Karpas-422 (cell line): ENCODE results near the gene SLC22A5. TPM values are rescaled to one million over a fixed set of nuclear protein-coding genes. Genes with fewer than 3 reads are reported as not detected.

Source experiments
- DNase-seq: peaks from one replicate; pipeline ENCODE4 v3.0.0-alpha.2; 2015
- H2AFZ ChIP-seq: fragments of 200-600 bp; sonication (generic); 2 replicates; pipeline ENCODE4 v1.6.1; 2014; ENCODE audit warnings: antibody characterized with exemption, low read length, mixed read lengths
- H3K27ac ChIP-seq: fragments of 200-600 bp; sonication (generic); 2 replicates; pipeline ENCODE4 v1.5.1; 2014; ENCODE audit warnings: mild to moderate bottlenecking, low read length, moderate library complexity
- H3K27me3 ChIP-seq: fragments of 200-600 bp; sonication (generic); 2 replicates; pipeline ENCODE4 v1.6.1; 2014; ENCODE audit warnings: low read length, mixed read lengths
- H3K36me3 ChIP-seq: fragments of 200-600 bp; sonication (generic); 2 replicates; pipeline ENCODE4 v1.6.1; 2014; ENCODE audit warnings: low read length, mixed read lengths; ENCODE audit not compliant: insufficient read depth
- H3K4me1 ChIP-seq: fragments of 200-600 bp; sonication (generic); 2 replicates; pipeline ENCODE4 v1.6.1; 2014; ENCODE audit warnings: mild to moderate bottlenecking, low read length, mixed read lengths
- H3K4me2 ChIP-seq: fragments of 200-600 bp; sonication (generic); 2 replicates; pipeline ENCODE4 v1.6.1; 2014; ENCODE audit warnings: low read length, low read depth, mild to moderate bottlenecking; ENCODE audit not compliant: poor library complexity, severe bottlenecking
- H3K4me3 ChIP-seq: fragments of 200-600 bp; sonication (generic); 2 replicates; pipeline ENCODE4 v1.5.1; 2014; ENCODE audit warnings: mild to moderate bottlenecking, antibody characterized with exemption, low read length, mixed read lengths
- H3K79me2 ChIP-seq: fragments of 200-600 bp; sonication (generic); 2 replicates; pipeline ENCODE4 v1.6.1; 2014; ENCODE audit warnings: mild to moderate bottlenecking, low read length, mixed read lengths
- H3K9ac ChIP-seq: fragments of 200-600 bp; sonication (generic); 2 replicates; pipeline ENCODE4 v1.6.0; 2014; ENCODE audit warnings: low read length
- H3K9me2 ChIP-seq: fragments of 200-600 bp; sonication (generic), shearing (Covaris generic); replicated peaks from 2 replicates; pipeline ENCODE4 v1.6.0; 2014; ENCODE audit warnings: mild to moderate bottlenecking, low read length, moderate library complexity; ENCODE audit not compliant: insufficient read depth
- H3K9me3 ChIP-seq: fragments of 300-700, 200-600 bp; sonication (generic); 2 replicates; pipeline ENCODE4 v1.6.1; 2014; ENCODE audit warnings: low read length, mixed read lengths
- H4K20me1 ChIP-seq: fragments of 200-600 bp; sonication (generic); 2 replicates; pipeline ENCODE4 v1.6.1; 2014; ENCODE audit warnings: mild to moderate bottlenecking, antibody characterized with exemption, low read length, low read depth; ENCODE audit not compliant: insufficient read depth
- total RNA-seq: library from RNA; depleted of rRNA; stranded (reverse); fragments of >200 nt; shearing (Covaris generic); gene quantifications from 2 replicates; pipeline ENCODE4 v1.2.3, GENCODE V29; 2014; ENCODE audit warnings: low replicate concordance

SLC22A5 gene
- total RNA-seq, 1 experiment from 2014 or later = 5.2 TPM

- Histone ChIP-seq H3K4me1 (peaks cover 16% of the 10 kb centered on the region), H3K27ac (no peak overlapping the region), H3K9me3 (no peaks in the 10 kb centered on the region), H4K20me1 (no peaks in the 10 kb centered on the region), H3K4me2 (no peak overlapping the region), H3K9me2 (no peaks in the 10 kb centered on the region), H3K9ac (no peak overlapping the region), H3K79me2 (no peaks in the 10 kb centered on the region), H3K4me3 (no peak overlapping the region), H2AFZ (no peak overlapping the region), H3K27me3 (no peaks in the 10 kb centered on the region), H3K36me3 (no peaks in the 10 kb centered on the region)
- DNase-seq = no peak
Observed at GRCh38 chr5:132370971-132371602, 1.6 kb downstream of the SLC22A5 start.

GRCh38 chr5:132371603-132371994, 2.1 kb downstream of the SLC22A5 start:
- H3K4me1 ChIP-seq = peaks cover 16% of the 10 kb centered on the region
- no peaks in the 10 kb centered on the region for H3K9me2 ChIP-seq
- no peak overlapping the region for H3K27ac ChIP-seq
- H3K9ac ChIP-seq = no peak overlapping the region
- no peaks in the 10 kb centered on the region for H3K27me3 ChIP-seq
- DNase-seq = no peak
- H2AFZ ChIP-seq = no peak overlapping the region
- no peaks in the 10 kb centered on the region for H3K36me3 ChIP-seq
- H3K4me2 ChIP-seq = no peak overlapping the region
- H3K9me3 ChIP-seq = no peaks in the 10 kb centered on the region
- no peak overlapping the region for H3K4me3 ChIP-seq
- no peaks in the 10 kb centered on the region for H3K79me2 ChIP-seq
- H4K20me1 ChIP-seq = no peaks in the 10 kb centered on the region

- no peak for DNase-seq
- H3K4me2 ChIP-seq = no peak overlapping the region
- no peak overlapping the region for H2AFZ ChIP-seq
- no peaks in the 10 kb centered on the region for H3K79me2 ChIP-seq
- no peaks in the 10 kb centered on the region for H3K9me2 ChIP-seq
- no peaks in the 10 kb centered on the region for H3K36me3 ChIP-seq
- H3K27ac ChIP-seq = no peak overlapping the region
- no peak overlapping the region for H3K4me3 ChIP-seq
- H3K4me1 ChIP-seq = peaks cover 16% of the 10 kb centered on the region
- no peaks in the 10 kb centered on the region for H3K27me3 ChIP-seq
- H3K9me3 ChIP-seq = no peaks in the 10 kb centered on the region
- no peak overlapping the region for H3K9ac ChIP-seq
- H4K20me1 ChIP-seq = no peaks in the 10 kb centered on the region
Observed at GRCh38 chr5:132372127-132372526, 2.6 kb downstream of the SLC22A5 start.

- H3K4me2 ChIP-seq = no peak overlapping the region
- no peaks in the 10 kb centered on the region for H3K9me2 ChIP-seq
- no peaks in the 10 kb centered on the region for H3K36me3 ChIP-seq
- H3K4me3 ChIP-seq = no peak overlapping the region
- no peaks in the 10 kb centered on the region for H3K27me3 ChIP-seq
- no peaks in the 10 kb centered on the region for H3K9me3 ChIP-seq
- no peaks in the 10 kb centered on the region for H4K20me1 ChIP-seq
- no peaks in the 10 kb centered on the region for H3K79me2 ChIP-seq
- H2AFZ ChIP-seq = no peak overlapping the region
- DNase-seq = no peak
- H3K9ac ChIP-seq = no peak overlapping the region
- H3K4me1 ChIP-seq = peaks cover 16% of the 10 kb centered on the region
- H3K27ac ChIP-seq = no peak overlapping the region
Observed at GRCh38 chr5:132372542-132372941, 3.0 kb downstream of the SLC22A5 start.

- Histone ChIP-seq H3K9me3 (no peaks in the 10 kb centered on the region), H3K79me2 (no peaks in the 10 kb centered on the region)
Observed at GRCh38 chr5:132375957-132376356, 6.4 kb downstream of the SLC22A5 start.

GRCh38 chr5:132376694-132377641, 7.5 kb downstream of the SLC22A5 start:
- no peaks in the 10 kb centered on the region for H3K36me3 ChIP-seq
- no peak overlapping the region for H3K4me3 ChIP-seq
- H3K4me2 ChIP-seq = no peak overlapping the region
- no peak overlapping the region for H2AFZ ChIP-seq
- no peaks in the 10 kb centered on the region for H3K9me2 ChIP-seq
- no peaks in the 10 kb centered on the region for H3K27me3 ChIP-seq
- H3K9me3 ChIP-seq = no peaks in the 10 kb centered on the region
- no peaks in the 10 kb centered on the region for H4K20me1 ChIP-seq
- H3K9ac ChIP-seq = no peak overlapping the region
- H3K27ac ChIP-seq = no peak overlapping the region
- no peaks in the 10 kb centered on the region for H3K4me1 ChIP-seq
- DNase-seq = no peak
- no peaks in the 10 kb centered on the region for H3K79me2 ChIP-seq

More at GRCh38 chr5:132375957-132376356, 6.4 kb downstream of the SLC22A5 start:
- Histone ChIP-seq H3K27ac (no peak overlapping the region), H3K4me3 (no peak overlapping the region), H3K9ac (no peak overlapping the region), H3K27me3 (no peaks in the 10 kb centered on the region), H4K20me1 (no peaks in the 10 kb centered on the region), H3K36me3 (no peaks in the 10 kb centered on the region), H3K4me2 (no peak overlapping the region), H2AFZ (no peak overlapping the region), H3K4me1 (no peaks in the 10 kb centered on the region), H3K9me2 (no peaks in the 10 kb centered on the region)
- no peak for DNase-seq

GRCh38 chr5:132377738-132378137, 8.2 kb downstream of the SLC22A5 start:
- no peak overlapping the region for H3K9ac ChIP-seq
- no peaks in the 10 kb centered on the region for H3K9me3 ChIP-seq
- H3K79me2 ChIP-seq = no peaks in the 10 kb centered on the region
- H3K36me3 ChIP-seq = no peaks in the 10 kb centered on the region
- H3K4me3 ChIP-seq = no peak overlapping the region
- no peaks in the 10 kb centered on the region for H3K4me1 ChIP-seq
- H3K4me2 ChIP-seq = no peak overlapping the region
- DNase-seq = no peak
- no peak overlapping the region for H2AFZ ChIP-seq
- no peaks in the 10 kb centered on the region for H3K27me3 ChIP-seq
- H4K20me1 ChIP-seq = no peaks in the 10 kb centered on the region
- no peaks in the 10 kb centered on the region for H3K9me2 ChIP-seq
- H3K27ac ChIP-seq = no peak overlapping the region

GRCh38 chr5:132378580-132378979, 9.1 kb downstream of the SLC22A5 start:
- Histone ChIP-seq H2AFZ (no peak overlapping the region), H3K36me3 (no peaks in the 10 kb centered on the region)
- peak; percentile 48 for DNase-seq

More at GRCh38 chr5:132378580-132378979, 9.1 kb downstream of the SLC22A5 start:
- Histone ChIP-seq H3K9ac (no peak overlapping the region), H3K9me3 (no peaks in the 10 kb centered on the region), H4K20me1 (no peaks in the 10 kb centered on the region), H3K79me2 (no peaks in the 10 kb centered on the region), H3K4me1 (no peaks in the 10 kb centered on the region), H3K27ac (no peak overlapping the region), H3K9me2 (no peaks in the 10 kb centered on the region), H3K4me2 (no peak overlapping the region), H3K27me3 (no peaks in the 10 kb centered on the region), H3K4me3 (no peak overlapping the region)
